ENCODE results near the gene DUSP22. TPM values are rescaled to one million over a fixed set of nuclear protein-coding genes. Genes with fewer than 3 reads are reported as not detected.

The DUSP22 gene
- total and polyA plus RNA-seq, 7 donors, result 31.6 to 58.0 (median 49.7) TPM

- H3K27me3 ChIP-seq (ENCODE audit: insufficient read depth in 3 of 3, low read length in 2 of 3), result no peaks in the 10 kb centered on the region
- 82 to 85% (median 83%) methylated on average over 17 of the region's 17 CpGs for WGBS, 3 donors
- no peak for TF ChIP-seq CTCF (IDR thresholded peaks at IDR 0.05)
- H3K4me3 ChIP-seq, result no peak overlapping the region
- intact Hi-C loops (cut with DNase I), result no loop called here
- H3K36me3 ChIP-seq (ENCODE audit: insufficient read depth in 1 of 2, low read depth in 1 of 2), result no peaks in the 10 kb centered on the region
- peaks cover 50% of the 10 kb centered on the region for H3K4me1 ChIP-seq
- no peak for ATAC-seq
- no peak overlapping the region for H3K27ac ChIP-seq
- no peaks in the 10 kb centered on the region for H3K9me3 ChIP-seq
- no peak for DNase-seq
Observed at GRCh38 chr6:294656-295565, 2.6 kb downstream of the DUSP22 start.

- no peaks in the 10 kb centered on the region for H3K27me3 ChIP-seq (ENCODE audit: insufficient read depth in 3 of 3, low read length in 2 of 3)
- 38 to 52% (median 45%) methylated on average over 9 of the region's 9 CpGs for WGBS, 3 donors
- DNase-seq, result no peak
- intact Hi-C loops (cut with DNase I), result no loop called here
- H3K27ac ChIP-seq, result no peak overlapping the region
- H3K36me3 ChIP-seq (ENCODE audit: insufficient read depth in 1 of 2, low read depth in 1 of 2), result no peaks in the 10 kb centered on the region
- peaks cover 57% of the 10 kb centered on the region for H3K4me1 ChIP-seq
- no peak overlapping the region for H3K4me3 ChIP-seq
- ATAC-seq, result no peak
- H3K9me3 ChIP-seq, result no peaks in the 10 kb centered on the region
- no peak for TF ChIP-seq CTCF (IDR thresholded peaks at IDR 0.05)
Observed at GRCh38 chr6:296151-297122, 4.2 kb downstream of the DUSP22 start.

- TF ChIP-seq CTCF (IDR thresholded peaks at IDR 0.05), result no peak
- Histone ChIP-seq H3K27me3 (ENCODE audit: insufficient read depth in 3 of 3, low read length in 2 of 3) (no peaks in the 10 kb centered on the region), H3K36me3 (ENCODE audit: insufficient read depth in 1 of 2, low read depth in 1 of 2) (no peaks in the 10 kb centered on the region), H3K27ac (no peak overlapping the region), H3K9me3 (no peaks in the 10 kb centered on the region), H3K4me3 (no peak overlapping the region), H3K4me1 (peaks cover 57% of the 10 kb centered on the region)
- intact Hi-C loops (cut with DNase I), result no loop called here
- 61 to 65% (median 62%) methylated on average over 6 of the region's 6 CpGs for WGBS, 3 donors
- ATAC-seq (no peak), DNase-seq (no peak)
Observed at GRCh38 chr6:297571-298232, 5.4 kb downstream of the DUSP22 start.

- H3K27ac ChIP-seq, result peak overlapping the region; percentile 12
- H3K27me3 ChIP-seq (ENCODE audit: insufficient read depth in 3 of 3, low read length in 2 of 3), result no peaks in the 10 kb centered on the region
- no peaks in the 10 kb centered on the region for H3K9me3 ChIP-seq
- peaks cover 57% of the 10 kb centered on the region for H3K4me1 ChIP-seq
- TF ChIP-seq CTCF (IDR thresholded peaks at IDR 0.05), result no peak
- no peaks in the 10 kb centered on the region for H3K36me3 ChIP-seq (ENCODE audit: insufficient read depth in 1 of 2, low read depth in 1 of 2)
- no peak for DNase-seq
- 68 to 74% (median 69%) methylated on average over 11 of the region's 11 CpGs for WGBS, 3 donors
- peak in 2 of 4 donors; percentile 12 to 26 for ATAC-seq
- intact Hi-C loops (cut with DNase I), result no loop called here
- H3K4me3 ChIP-seq, result no peak overlapping the region
Observed at GRCh38 chr6:298233-299103, 6.2 kb downstream of the DUSP22 start.

All from psoas muscle (tissue), 8 donors.